HepG2 (cell line): Measurements from ENCODE around the gene NKIRAS1. TPM values are rescaled to one million over a fixed set of nuclear protein-coding genes. Genes with fewer than 3 reads are reported as not detected.

Experiments used
- AKNA ChIP-seq: sonication (generic); formaldehyde crosslinking; IDR thresholded peaks from 2 replicates; pipeline ENCODE4 v1.4.0; 2020; ENCODE audit warnings: missing genetic modification reagents, borderline replicate concordance
- ARNT ChIP-seq: fragments of 450-650 bp; IDR thresholded peaks from 2 replicates; pipeline ENCODE4 v1.6.1; 2017
- GLI4 ChIP-seq: sonication (generic); formaldehyde crosslinking; IDR thresholded peaks from 2 replicates; pipeline ENCODE4 v1.5.1; 2020; ENCODE audit warnings: missing genetic modification reagents, mild to moderate bottlenecking, moderate library complexity, borderline replicate concordance
- HDAC2 ChIP-seq: sonication (generic); formaldehyde crosslinking; IDR thresholded peaks from 2 replicates; pipeline ENCODE4 v1.4.0; 2020; ENCODE audit warnings: missing genetic modification reagents
- JUNB ChIP-seq: sonication (generic); formaldehyde crosslinking; IDR thresholded peaks from 2 replicates; pipeline ENCODE4 v1.8.0; 2022; ENCODE audit warnings: missing genetic modification reagents, mild to moderate bottlenecking, borderline replicate concordance
- KLF13 ChIP-seq: sonication (generic); formaldehyde crosslinking; IDR thresholded peaks from 2 replicates; pipeline ENCODE4 v1.4.0; 2020; ENCODE audit warnings: mild to moderate bottlenecking, missing genetic modification reagents
- MLLT10 ChIP-seq: sonication (generic); formaldehyde crosslinking; IDR thresholded peaks from 2 replicates; pipeline ENCODE4 v1.4.0; 2020; ENCODE audit warnings: missing genetic modification reagents
- NCOA5 ChIP-seq: sonication (generic); formaldehyde crosslinking; IDR thresholded peaks from 2 replicates; pipeline ENCODE4 v1.4.0; 2020; ENCODE audit warnings: missing genetic modification reagents
- NFKB2 ChIP-seq: sonication (generic); formaldehyde crosslinking; IDR thresholded peaks from 2 replicates; pipeline ENCODE4 v1.4.0; 2020; ENCODE audit warnings: missing genetic modification reagents, borderline replicate concordance
- PCBP1 ChIP-seq: fragments of 200-400 bp; formaldehyde crosslinking; IDR thresholded peaks from 2 replicates; pipeline ENCODE4 v1.6.1; 2017; ENCODE audit warnings: mild to moderate bottlenecking, low read depth, low read length, borderline replicate concordance
- RELA ChIP-seq: sonication (generic); formaldehyde crosslinking; IDR thresholded peaks from 2 replicates; pipeline ENCODE4 v1.4.0; 2020; ENCODE audit warnings: missing genetic modification reagents
- RFX5 ChIP-seq: IDR thresholded peaks from 2 replicates; pipeline ENCODE4 v1.6.1; 2011; ENCODE audit warnings: low read depth, low read length, improper control_type of control experiment
- SRSF1 ChIP-seq: fragments of 200-400 bp; formaldehyde crosslinking; optimal IDR thresholded peaks from 2 replicates; pipeline ENCODE3; 2017; ENCODE audit warnings: mild to moderate bottlenecking, low read depth, low read length, moderate library complexity
- ZBTB26 ChIP-seq: IDR thresholded peaks from 2 replicates; pipeline ENCODE4 v1.6.1; 2016; ENCODE audit warnings: missing compliant biosample characterization, missing genetic modification reagents, borderline replicate concordance
- ZBTB37 ChIP-seq: sonication (generic); formaldehyde crosslinking; IDR thresholded peaks from 2 replicates; pipeline ENCODE4 v1.4.0; 2020; ENCODE audit warnings: mild to moderate bottlenecking, missing genetic modification reagents
- ZNF18 ChIP-seq: sonication (generic); formaldehyde crosslinking; IDR thresholded peaks from 2 replicates; pipeline ENCODE4 v1.8.0; 2022; ENCODE audit warnings: mild to moderate bottlenecking, missing genetic modification reagents; ENCODE audit not compliant: insufficient replicate concordance
- ZNF276 ChIP-seq: sonication (generic); formaldehyde crosslinking; IDR thresholded peaks from 2 replicates; pipeline ENCODE4 v1.4.0; 2020; ENCODE audit warnings: mild to moderate bottlenecking, low read depth, missing genetic modification reagents
- ZNF672 ChIP-seq: sonication (generic); formaldehyde crosslinking; IDR thresholded peaks from 2 replicates; pipeline ENCODE4 v1.8.1; 2022; ENCODE audit warnings: missing genetic modification reagents
- polyA plus RNA-seq, 8 experiments: library from polyadenylated mRNA; depleted of rRNA in 3 of 8; stranded (reverse) in 7 of 8; unstranded in 1 of 8; fragments of >200 nt; fragmentation: Illumina TruSeq in 4 of 8; extraction: Trizol in 4 of 8; gene quantifications; 2 replicates each; pipeline versions ENCODE4 v1.2.1 to v1.2.3, GENCODE V29; 2011 to 2016; ENCODE audit warnings: low read depth in 4 of 8, missing spikeins in 1 of 8, mixed read lengths in 1 of 8; ENCODE audit not compliant: insufficient read depth in 1 of 8
- total RNA-seq, 5 experiments: library from RNA; depleted of rRNA; stranded (reverse); fragments of >200 nt; fragmentation: Illumina TruSeq; extraction: Trizol; gene quantifications; 2 replicates each; pipeline ENCODE4 v1.2.3, GENCODE V29; 2016; ENCODE audit warnings: low read depth in 1 of 5

NKIRAS1 gene
- total and polyA plus RNA-seq, 2 of the 13 experiments (the other 11 are each of a cell fraction or from before 2014, with no cell fraction given) = 4.3 to 8.0 TPM

- TF ChIP-seq JUNB (no peak), KLF13 (CRISPR knock-in tag) (no peak), ZNF18 (CRISPR knock-in tag) (peak; percentile 85), ARNT (no peak), GLI4 (CRISPR knock-in tag) (0 out of 2 replicates have a peak, but pooled peaks have one; percentile 88), RELA (CRISPR knock-in tag) (no peak), NFKB2 (peak; percentile 63; the same call in 1 of the 2 replicates), MLLT10 (CRISPR knock-in tag) (no peak), ZBTB26 (no peak), PCBP1 (no peak), ZNF276 (CRISPR knock-in tag) (no peak), ZBTB37 (CRISPR knock-in tag) (no peak), HDAC2 (CRISPR knock-in tag) (peak; percentile 38; the same call in 1 of the 2 replicates), NCOA5 (CRISPR knock-in tag) (no peak), RFX5 (0 out of 2 replicates have a peak, but pooled peaks have one; percentile 19), AKNA (CRISPR knock-in tag) (no peak), SRSF1 (peak; percentile 65), ZNF672 (CRISPR knock-in tag) (no peak)
Observed at GRCh38 chr3:23945913-23946687, 29.3 kb upstream of the NKIRAS1 start (continued).
